ENCODE results near the gene RELN. TPM values are rescaled to one million over a fixed set of nuclear protein-coding genes. Genes with fewer than 3 reads are reported as not detected.

Gene RELN
- total RNA-seq, 1 experiment from 2014 or later: 0.20 TPM

- BruUV-seq (replicated peaks): no TSS peak
- Histone ChIP-seq H3K9me3 (ENCODE audit: control insufficient read depth in 1 of 2, insufficient read depth in 1 of 2, low read depth in 1 of 2, low read length in 2 of 2) (no peaks in the 10 kb centered on the region), H2AFZ (ENCODE audit: low read depth, low read length, poor library complexity, severe bottlenecking) (no peak overlapping the region)
Observed at GRCh38 chr7:103810112-103810744, 179.2 kb downstream of the RELN start.

More at GRCh38 chr7:103810112-103810744, 179.2 kb downstream of the RELN start:
- DNase-seq (ENCODE audit: low read depth, low spot score) (no peak), ATAC-seq (no peak)
- Histone ChIP-seq H3K36me3 (ENCODE audit: control insufficient read depth in 1 of 2, insufficient read depth in 2 of 2, low read length in 2 of 2) (no peaks in the 10 kb centered on the region), H4K20me1 (ENCODE audit: insufficient read depth) (no peaks in the 10 kb centered on the region), H3K9me2 (ENCODE audit: insufficient read depth) (no peaks in the 10 kb centered on the region), H3K4me1 (ENCODE audit: control insufficient read depth in 1 of 2, insufficient read depth in 2 of 2, low read length in 2 of 2) (no peaks in the 10 kb centered on the region), H3K27ac (ENCODE audit: low read depth, low read length) (no peak overlapping the region), H3K27me3 (ENCODE audit: insufficient read depth, low read length) (peaks cover 25% of the 10 kb centered on the region), H3K79me2 (ENCODE audit: insufficient read depth, low read length) (no peaks in the 10 kb centered on the region), H3K4me3 (replicated peaks in 1 of 2; ENCODE audit: low read depth in 1 of 2, low read length in 2 of 2) (no peak overlapping the region), H3K9ac (ENCODE audit: low read length) (no peak overlapping the region), H3K4me2 (ENCODE audit: low read length) (no peak overlapping the region)
- intact Hi-C loops (cut with micrococcal nuclease): no loop called here
- CTCF ChIA-PET: no interaction called here
- TF ChIP-seq SIN3A (IDR thresholded peaks at IDR 0.05; ENCODE audit: low read depth) (no peak), TCF7L2 (IDR thresholded peaks at IDR 0.05; ENCODE audit: borderline replicate concordance, extremely low read depth, insufficient read depth, insufficient read length) (no peak), ELF1 (IDR thresholded peaks at IDR 0.05; ENCODE audit: borderline replicate concordance, low read depth) (no peak), POLR2AphosphoS5 (IDR thresholded peaks at IDR 0.05; ENCODE audit: low read depth, low read length) (no peak), EZH2 (IDR thresholded peaks at IDR 0.05) (no peak), ZFX (IDR thresholded peaks at IDR 0.05) (no peak), JUND (IDR thresholded peaks at IDR 0.05) (no peak), EZH2phosphoT487 (IDR thresholded peaks at IDR 0.05; ENCODE audit: borderline replicate concordance) (no peak), FOSL1 (IDR thresholded peaks at IDR 0.05; ENCODE audit: low read depth) (no peak), ATF3 (IDR thresholded peaks at IDR 0.05) (no peak), RAD21 (IDR thresholded peaks at IDR 0.05; ENCODE audit: low read depth) (no peak), REST (IDR thresholded peaks at IDR 0.05; ENCODE audit: low read depth) (no peak), ZNF274 (IDR thresholded peaks at IDR 0.05; ENCODE audit: low read depth, low read length) (no peak), MAX (IDR thresholded peaks at IDR 0.05) (no peak), CTCF (IDR thresholded peaks at IDR 0.05 in 2 of 3, conservative IDR thresholded peaks at IDR 0.05 in 1 of 3; ENCODE audit: borderline replicate concordance in 1 of 3, insufficient read depth in 1 of 3, low read depth in 2 of 3, low read length in 2 of 3) (no peak), YY1 (IDR thresholded peaks at IDR 0.05; ENCODE audit: extremely low read depth, insufficient replicate concordance, low read depth, low read length) (no peak)
- RAD21 ChIA-PET (ENCODE audit: low non-redundant PET in 1 of 2, low total read pairs in 2 of 2, uncharacterized antibody in 2 of 2, unreplicated experiment in 2 of 2): no interaction called here
- POLR2A ChIA-PET: no interaction called here

Data from HCT116 (cell line).